ENCODE results near the gene DNAH11. TPM values are rescaled to one million over a fixed set of nuclear protein-coding genes. Genes with fewer than 3 reads are reported as not detected.

DNAH11 gene
- total and polyA plus RNA-seq, 2 of the 8 experiments (the other 6 are each of a cell fraction or from before 2014, with no cell fraction given), result 1.8 to 4.9 TPM

DNA sequence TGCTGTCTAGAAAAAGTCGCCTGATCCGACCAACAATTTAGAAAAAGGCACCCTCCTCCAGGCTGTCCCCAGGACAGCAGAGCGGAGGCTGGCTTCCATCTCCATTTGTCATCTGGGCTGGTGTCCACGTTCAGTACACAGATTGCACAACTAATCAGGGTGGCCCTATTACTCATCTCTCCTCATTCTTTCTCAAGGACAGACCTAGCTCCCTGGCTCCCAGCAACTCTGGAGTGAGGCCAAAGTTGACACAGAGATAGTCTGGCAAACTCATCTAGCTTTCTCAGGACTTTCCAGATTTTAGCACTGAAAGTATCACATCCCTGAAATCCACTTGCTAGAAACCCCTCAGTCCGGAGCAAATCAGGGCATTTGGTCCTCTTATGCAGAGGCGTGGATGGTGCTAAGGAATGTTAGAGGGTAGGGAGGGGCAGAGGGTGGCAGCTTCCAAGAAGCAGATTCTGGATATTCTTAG, 75.1 kb downstream of the DNAH11 start (continued):
- TF ChIP-seq, protein P1, sequence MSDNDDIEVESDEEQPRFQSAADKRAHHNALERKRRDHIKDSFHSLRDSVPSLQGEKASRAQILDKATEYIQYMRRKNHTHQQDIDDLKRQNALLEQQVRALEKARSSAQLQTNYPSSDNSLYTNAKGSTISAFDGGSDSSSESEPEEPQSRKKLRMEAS (IDR thresholded peaks at IDR 0.05), result no peak
- TF ChIP-seq TCF12 (IDR thresholded peaks at IDR 0.05; ENCODE audit: low read depth, low read length) (no peak), TBP (IDR thresholded peaks at IDR 0.05; ENCODE audit: low read depth, low read length) (no peak)
